Epithelial cell of esophagus (primary cell): ENCODE data around the gene CCDC178.
A peak's percentile ranks its signal among the peaks of the same experiment; 100 is the strongest.

ENCODE experiments used
- DNase-seq: peaks from one replicate; pipeline ENCODE4 v3.0.0; 2010; ENCODE audit warnings: low read depth
- H3K4me3 ChIP-seq: 2 replicates; pipeline ENCODE4 v1.5.1; 2011; ENCODE audit warnings: mild to moderate bottlenecking, low read length, control low read depth
- TF ChIP-seq, protein P1 (sequence below): IDR thresholded peaks from 2 replicates; pipeline ENCODE4 v1.5.1; 2011; ENCODE audit warnings: low read depth, mild to moderate bottlenecking, low read length, control low read depth, inconsistent platforms; ENCODE audit not compliant: insufficient read depth; ENCODE audit errors: missing control alignments

The CCDC178 gene

GRCh38 chr18:32918692-32919250 lies 521.8 kb downstream of the CCDC178 start:
- DNase-seq, result no peak
- TF ChIP-seq, protein P1, sequence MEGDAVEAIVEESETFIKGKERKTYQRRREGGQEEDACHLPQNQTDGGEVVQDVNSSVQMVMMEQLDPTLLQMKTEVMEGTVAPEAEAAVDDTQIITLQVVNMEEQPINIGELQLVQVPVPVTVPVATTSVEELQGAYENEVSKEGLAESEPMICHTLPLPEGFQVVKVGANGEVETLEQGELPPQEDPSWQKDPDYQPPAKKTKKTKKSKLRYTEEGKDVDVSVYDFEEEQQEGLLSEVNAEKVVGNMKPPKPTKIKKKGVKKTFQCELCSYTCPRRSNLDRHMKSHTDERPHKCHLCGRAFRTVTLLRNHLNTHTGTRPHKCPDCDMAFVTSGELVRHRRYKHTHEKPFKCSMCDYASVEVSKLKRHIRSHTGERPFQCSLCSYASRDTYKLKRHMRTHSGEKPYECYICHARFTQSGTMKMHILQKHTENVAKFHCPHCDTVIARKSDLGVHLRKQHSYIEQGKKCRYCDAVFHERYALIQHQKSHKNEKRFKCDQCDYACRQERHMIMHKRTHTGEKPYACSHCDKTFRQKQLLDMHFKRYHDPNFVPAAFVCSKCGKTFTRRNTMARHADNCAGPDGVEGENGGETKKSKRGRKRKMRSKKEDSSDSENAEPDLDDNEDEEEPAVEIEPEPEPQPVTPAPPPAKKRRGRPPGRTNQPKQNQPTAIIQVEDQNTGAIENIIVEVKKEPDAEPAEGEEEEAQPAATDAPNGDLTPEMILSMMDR, result no peak
- H3K4me3 ChIP-seq, result no peak overlapping the region

DNA sequence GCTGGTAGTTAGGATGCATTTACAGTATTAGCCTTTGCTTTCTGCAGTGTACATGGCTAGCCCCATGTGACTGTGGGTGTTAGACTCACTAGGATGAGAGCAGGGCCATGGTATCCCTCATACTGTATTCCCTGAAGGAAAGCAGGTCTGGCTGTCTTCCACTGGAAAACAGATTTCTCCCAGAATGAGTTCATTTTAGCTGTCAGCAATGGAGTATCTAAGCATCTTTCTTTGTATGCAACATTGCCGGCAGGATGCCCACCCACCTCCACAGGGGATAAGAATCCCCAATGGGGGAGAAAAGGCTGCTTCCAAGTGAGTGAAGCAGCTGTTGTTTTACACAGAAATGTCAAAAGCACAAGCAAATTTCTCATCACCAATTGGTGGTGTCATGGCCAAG lies 525.0 kb downstream of the CCDC178 start:
- TF ChIP-seq, protein P1, result no peak
- no peak for DNase-seq
- H3K4me3 ChIP-seq, result no peak overlapping the region

DNA sequence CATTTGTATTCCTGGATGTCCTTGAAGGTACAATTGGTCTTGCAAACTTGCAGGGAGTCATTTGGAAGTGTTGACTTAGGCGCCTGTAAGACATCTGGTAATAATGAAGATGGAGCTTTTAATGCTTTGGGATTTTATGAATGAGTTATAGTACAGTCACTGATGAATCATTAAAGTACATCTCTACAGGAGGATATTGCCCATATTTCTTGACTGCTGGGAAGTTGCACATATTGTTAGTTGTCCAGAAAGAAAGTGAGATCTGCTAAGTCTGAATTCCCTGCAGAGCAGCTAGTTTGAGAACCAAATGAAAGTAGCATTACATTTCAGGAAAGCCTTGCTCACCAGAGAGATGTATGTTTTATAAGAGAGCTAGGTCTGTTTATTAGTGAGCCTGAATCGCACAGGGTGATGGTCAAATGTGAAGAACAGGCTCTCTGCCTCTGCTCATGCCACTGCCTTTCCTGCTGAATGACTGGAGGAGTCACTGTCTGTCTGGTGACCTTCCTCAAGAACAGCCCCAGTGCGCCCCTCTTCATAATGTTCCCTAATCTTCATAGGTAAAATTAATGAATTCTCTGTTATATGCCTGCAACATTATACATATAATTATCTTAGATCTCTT lies 528.7 kb downstream of the CCDC178 start:
- no peak overlapping the region for H3K4me3 ChIP-seq
- TF ChIP-seq, protein P1, result no peak
- DNase-seq, result peak; percentile 73

- no peak for DNase-seq
- no peak overlapping the region for H3K4me3 ChIP-seq
- TF ChIP-seq, protein P1, result no peak
Measured at GRCh38 chr18:32910694-32911296, 529.7 kb downstream of the CCDC178 start.

GRCh38 chr18:32909798-32910561 lies 530.5 kb downstream of the CCDC178 start:
- no peak for DNase-seq
- H3K4me3 ChIP-seq, result no peak overlapping the region
- TF ChIP-seq, protein P1, result no peak

- DNase-seq, result no peak
Measured at GRCh38 chr18:32908424-32908805, 532.1 kb downstream of the CCDC178 start.

More at GRCh38 chr18:32908424-32908805, 532.1 kb downstream of the CCDC178 start:
- TF ChIP-seq, protein P1, result no peak
- H3K4me3 ChIP-seq, result no peak overlapping the region
